Activated CD8-positive, alpha-beta T cell treated with anti-CD3 and anti-CD28 coated beads, Interleukin-2, amount 10 ng/mL, durations not matched to agents 7 days and 5 days (primary cell): ENCODE measurements around the gene SELENBP1. TPM values are rescaled to one million over a fixed set of nuclear protein-coding genes. Genes with fewer than 3 reads are reported as not detected.
"Not testable (repeated sequence)": the region's sequence is repeated elsewhere in the genome, so short reads cannot be mapped to it uniquely, and the experiment has no call there.

Experiments used
- ATAC-seq: fragments of 150-1000 bp; cut with Tn5 transposase; one replicate; pipeline ENCODE4 v1.10.0; 2021; ENCODE audit warnings: moderate library complexity
- CTCF ChIA-PET: fragments of 350-600 bp; sonication (Branson Sonifier 250); formaldehyde crosslinking; loops from one replicate; lab custom pipeline; 2021; ENCODE audit warnings: antibody characterized with exemption; lab: Charles Lee
- POLR2A ChIA-PET: fragments of 350-600 bp; sonication (Branson Sonifier 250); formaldehyde crosslinking; loops from one replicate; lab custom pipeline; 2021; ENCODE audit warnings: antibody characterized with exemption; lab: Charles Lee
- DNase-seq: peaks from one replicate; pipeline ENCODE4 v3.0.0-alpha.2; 2020
- H3K27ac Mint-ChIP-seq: one replicate; pipeline ENCODE4 v1.8.0; 2021; ENCODE audit warnings: mild to moderate bottlenecking, mixed read lengths
- H3K27me3 Mint-ChIP-seq: one replicate; pipeline ENCODE4 v1.8.0; 2021; ENCODE audit warnings: low read depth, mixed read lengths
- H3K36me3 Mint-ChIP-seq: one replicate; pipeline ENCODE4 v1.8.0; 2021; ENCODE audit warnings: low read depth, mixed read lengths
- H3K4me1 Mint-ChIP-seq: one replicate; pipeline ENCODE4 v1.8.0; 2021; ENCODE audit warnings: low read depth, mixed read lengths
- H3K4me3 Mint-ChIP-seq: one replicate; pipeline ENCODE4 v1.8.0; 2021; ENCODE audit warnings: mild to moderate bottlenecking, mixed read lengths
- H3K9me3 Mint-ChIP-seq: one replicate; pipeline ENCODE4 v1.8.0; 2022; ENCODE audit warnings: mixed read lengths; ENCODE audit not compliant: insufficient read depth
- total RNA-seq, 2 experiments: library from RNA; stranded (reverse); gene quantifications; one replicate each; pipeline ENCODE4 v1.2.3, GENCODE V29; 2021

Gene SELENBP1
- total RNA-seq, 2 experiments from 2014 or later, result not detected

DNA sequence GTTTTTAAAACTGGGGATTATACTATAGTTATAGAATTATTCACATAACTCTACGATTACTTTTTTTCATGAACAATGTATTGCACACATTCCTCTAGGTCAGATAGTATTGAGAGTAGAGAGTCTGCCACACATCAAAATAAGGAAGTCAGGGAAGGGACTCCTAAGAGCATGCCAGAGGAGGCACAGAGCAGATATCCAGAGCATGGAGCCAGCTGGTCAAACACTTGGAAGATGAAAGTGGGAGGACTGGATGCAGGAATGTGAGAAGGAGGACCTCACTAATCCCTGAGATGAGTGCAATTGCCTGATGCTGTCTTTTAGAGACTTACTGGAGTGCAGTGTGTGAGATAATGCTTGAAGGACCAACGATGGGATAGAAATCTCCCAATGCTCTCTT, 15.8 kb downstream of the SELENBP1 start:
- DNase-seq, result no peak
- CTCF ChIA-PET, result interaction anchor here (1.3 to 2.3 kb wide), 2 partner anchors 9 to 16 kb away, joined by 4 to 8 read pairs; no protein-coding TSS in a partner anchor

DNA sequence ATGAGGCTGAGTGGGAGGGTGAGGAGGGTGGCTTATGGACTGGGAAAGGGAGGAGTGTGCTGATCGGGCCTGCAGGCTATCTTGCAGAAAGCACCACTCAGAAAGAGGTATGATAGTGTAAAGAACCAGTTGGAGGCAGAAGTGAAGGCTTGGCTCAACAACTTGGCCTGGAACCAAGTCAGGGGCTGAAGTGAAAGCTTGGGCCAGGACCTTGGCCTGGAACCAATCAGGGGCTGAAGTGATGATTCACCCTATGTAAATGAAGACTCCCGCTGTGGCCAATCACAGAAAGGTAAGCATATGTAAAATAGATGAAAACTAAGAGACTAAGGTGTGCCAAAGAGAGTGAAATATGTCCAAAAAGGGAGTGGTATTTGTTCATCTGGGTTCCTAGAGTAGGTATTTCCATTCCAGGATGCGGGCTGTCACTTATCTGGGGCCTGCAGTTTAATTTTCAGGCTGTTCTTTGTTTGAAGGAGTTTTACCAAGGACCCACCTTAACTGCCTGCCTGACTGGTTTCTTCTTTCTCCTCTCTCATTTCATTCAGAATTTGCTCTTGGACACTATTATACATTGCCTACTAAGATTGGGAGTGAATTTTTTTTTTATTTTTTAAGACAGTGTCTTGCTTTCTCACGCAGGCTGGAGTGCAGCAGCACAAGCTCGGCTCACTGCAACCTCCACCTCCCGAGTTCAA, 20.3 kb downstream of the SELENBP1 start:
- H3K27ac Mint-ChIP-seq, result no peak overlapping the region

More for the DNA sequence above, 15.8 kb downstream of the SELENBP1 start:
- H3K9me3 Mint-ChIP-seq, result peaks cover 6% of the 10 kb centered on the region
- no peak overlapping the region for H3K4me3 Mint-ChIP-seq
- H3K27me3 Mint-ChIP-seq, result peaks cover 3% of the 10 kb centered on the region
- no peak overlapping the region for H3K27ac Mint-ChIP-seq
- ATAC-seq, result no peak
- H3K36me3 Mint-ChIP-seq, result peaks cover 2% of the 10 kb centered on the region
- no peaks in the 10 kb centered on the region for H3K4me1 Mint-ChIP-seq
- POLR2A ChIA-PET, result interaction anchor here (1.5 kb wide), 1 partner anchor 9 kb away, joined by 4 read pairs; the partner anchor contains the start of gene RFX5

DNA sequence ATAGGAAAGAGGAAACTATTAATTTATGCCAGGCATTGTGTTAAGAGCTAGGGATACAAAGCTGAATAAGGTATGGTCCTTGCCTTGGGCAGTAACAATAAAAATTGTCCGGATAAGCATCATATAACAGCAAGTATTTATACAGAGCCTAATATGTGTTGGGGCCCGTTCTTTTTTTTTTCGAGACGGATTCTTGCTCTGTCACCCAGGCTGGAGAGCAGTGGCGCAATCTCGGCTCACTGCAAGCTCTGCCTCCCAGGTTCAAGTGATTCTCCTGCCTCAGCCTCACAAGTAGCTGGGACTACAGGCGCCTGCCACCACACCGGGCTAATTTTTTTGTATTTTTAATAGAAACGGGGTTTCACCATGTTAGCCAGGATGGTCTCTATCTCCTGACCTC, 22.2 kb downstream of the SELENBP1 start:
- CTCF ChIA-PET, result interaction anchor here (1.2 to 1.5 kb wide), 2 partner anchors 9 to 531 kb away, joined by 3 to 11 read pairs; no protein-coding TSS in a partner anchor

More for the DNA sequence above, 20.3 kb downstream of the SELENBP1 start:
- H3K4me1 Mint-ChIP-seq, result peaks cover 10% of the 10 kb centered on the region
- H3K27me3 Mint-ChIP-seq, result peaks cover 3% of the 10 kb centered on the region
- H3K9me3 Mint-ChIP-seq, result no peaks in the 10 kb centered on the region
- ChIA-PET POLR2A (interaction anchor here (0.6 kb wide), 2 partner anchors 11 to 348 kb away, joined by 3 to 5 read pairs; no protein-coding TSS in a partner anchor), CTCF (interaction anchor here (0.8 kb wide), 1 partner anchor 51 kb away, joined by 3 read pairs; no protein-coding TSS in a partner anchor)
- H3K4me3 Mint-ChIP-seq, result no peak overlapping the region
- ATAC-seq (no peak), DNase-seq (no peak)
- peaks cover 4% of the 10 kb centered on the region for H3K36me3 Mint-ChIP-seq

DNA sequence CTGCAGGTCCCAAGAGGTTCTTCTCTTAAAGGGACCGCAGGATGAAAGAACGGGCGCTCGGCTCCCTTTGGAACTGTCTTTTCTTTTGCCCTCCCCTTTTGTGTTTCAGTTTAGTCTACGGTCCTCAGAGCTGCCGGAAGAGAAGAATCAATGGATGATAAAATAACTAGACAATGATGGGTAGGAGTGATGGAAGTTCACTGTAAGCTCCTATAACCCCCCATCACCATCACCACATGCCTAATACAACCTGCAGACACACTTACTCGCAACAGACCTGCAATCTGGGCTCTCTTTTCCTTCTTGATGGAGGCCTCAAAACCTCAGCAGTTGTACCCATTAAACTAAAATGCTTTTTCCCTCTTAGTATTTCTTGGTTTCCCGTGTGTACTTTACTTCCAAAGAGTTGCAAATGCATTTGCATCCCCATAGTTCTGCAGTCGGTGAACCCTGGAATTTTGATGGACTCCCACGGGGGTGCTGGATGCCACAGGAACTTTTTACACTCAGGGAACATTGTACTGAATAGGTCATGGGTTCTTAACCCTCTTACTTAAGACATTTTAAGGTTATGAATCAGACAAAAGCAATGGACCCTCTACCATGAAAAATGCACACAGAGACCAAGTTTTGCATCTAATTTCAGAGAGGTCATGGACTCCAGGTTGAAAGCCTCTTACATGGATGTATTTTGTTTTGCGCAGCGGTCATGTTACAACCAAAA, 24.8 kb downstream of the SELENBP1 start:
- peaks cover 35% of the 10 kb centered on the region for H3K36me3 Mint-ChIP-seq
- ATAC-seq, result no peak
- H3K4me1 Mint-ChIP-seq, result peaks cover 24% of the 10 kb centered on the region
- no peak for DNase-seq
- ChIA-PET POLR2A (interaction anchor here (1.0 to 1.6 kb wide), 7 partner anchors 9 to 300 kb away, joined by 3 to 10 read pairs (median 4); partner anchors contain the start of genes C1orf56, PI4KB and VPS72), CTCF (interaction anchor here (0.7 to 1.2 kb wide), 4 partner anchors 9 to 66 kb away, joined by 3 to 4 read pairs (median 4); partner anchors contain the start of gene ZNF687)
- H3K9me3 Mint-ChIP-seq, result no peaks in the 10 kb centered on the region
- peak overlapping the region; percentile 92 for H3K27ac Mint-ChIP-seq
- H3K4me3 Mint-ChIP-seq, result peak overlapping the region; percentile 84
- H3K27me3 Mint-ChIP-seq, result no peaks in the 10 kb centered on the region

More for the DNA sequence above, 22.2 kb downstream of the SELENBP1 start:
- H3K9me3 Mint-ChIP-seq, H3K27ac Mint-ChIP-seq, H3K27me3 Mint-ChIP-seq, H3K4me3 Mint-ChIP-seq, ATAC-seq, DNase-seq: not testable (repeated sequence)
- POLR2A ChIA-PET, result interaction anchor here (0.6 to 1.3 kb wide), 2 partner anchors 23 to 175 kb away, joined by 3 to 6 read pairs; partner anchors contain the start of gene PI4KB
- Mint-ChIP-seq H3K36me3 (peaks cover 12% of the 10 kb centered on the region), H3K4me1 (peaks cover 21% of the 10 kb centered on the region)

DNA sequence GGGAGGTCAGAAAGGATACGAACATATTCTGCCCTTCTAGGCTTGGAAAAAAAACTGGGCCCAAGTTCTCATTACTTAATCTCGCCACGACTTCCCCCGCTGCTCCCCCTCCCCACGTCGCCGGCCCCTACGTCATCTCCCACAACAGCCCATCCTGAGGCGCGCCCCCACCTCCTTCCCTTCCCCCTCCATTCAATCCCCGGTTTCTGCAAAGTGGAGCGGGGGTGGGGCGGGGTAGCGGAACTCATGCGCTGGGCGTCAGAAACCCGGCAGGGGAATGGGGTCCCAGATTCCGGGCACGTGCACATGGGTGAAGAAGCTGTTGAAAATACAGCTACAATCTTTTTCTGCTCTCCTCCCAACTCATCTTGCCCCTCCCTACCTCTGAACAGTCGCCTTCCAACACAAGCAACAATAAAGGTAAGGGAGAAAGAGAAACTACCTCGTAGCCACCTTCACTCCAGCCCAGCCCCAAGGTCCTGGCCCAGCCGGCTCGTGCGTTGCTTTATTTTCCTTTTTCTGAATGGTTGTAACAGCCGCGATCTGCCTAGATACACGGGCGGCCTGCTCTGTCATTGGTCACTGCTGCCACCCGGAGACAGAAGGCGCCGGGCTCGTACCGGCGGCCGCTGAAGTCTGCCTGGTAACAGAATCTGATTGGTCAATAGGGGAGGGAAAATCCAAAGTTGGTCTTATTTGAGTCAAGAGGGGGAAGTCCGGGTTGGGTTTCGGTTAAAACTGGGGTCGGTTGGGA, 25.6 kb downstream of the SELENBP1 start, which contains the start of gene RFX5:
RFX5 (minus strand) TSS at position 484 of the 754 bp plus-strand sequence. CDS start 932 bp downstream, outside the sequence.
- CTCF ChIA-PET, result interaction anchor here (0.7 to 0.9 kb wide), 2 partner anchors 37 to 46 kb away, joined by 3 read pairs; no protein-coding TSS in a partner anchor
- no peaks in the 10 kb centered on the region for H3K9me3 Mint-ChIP-seq
- H3K4me1 Mint-ChIP-seq, result peaks cover 24% of the 10 kb centered on the region
- H3K27me3 Mint-ChIP-seq, result no peaks in the 10 kb centered on the region
- peak within 1 kb of the TSS; percentile 84 for H3K4me3 Mint-ChIP-seq
- peak within 1 kb of the TSS; percentile 92 for H3K27ac Mint-ChIP-seq
- POLR2A ChIA-PET, result interaction anchor here (1.0 to 1.6 kb wide), 7 partner anchors 9 to 299 kb away, joined by 3 to 10 read pairs (median 4); partner anchors contain the start of genes C1orf56, PI4KB and VPS72
- peak; percentile 97 for DNase-seq
- H3K36me3 Mint-ChIP-seq, result peaks cover 38% of the 10 kb centered on the region
- peak; percentile 99 for ATAC-seq

DNA sequence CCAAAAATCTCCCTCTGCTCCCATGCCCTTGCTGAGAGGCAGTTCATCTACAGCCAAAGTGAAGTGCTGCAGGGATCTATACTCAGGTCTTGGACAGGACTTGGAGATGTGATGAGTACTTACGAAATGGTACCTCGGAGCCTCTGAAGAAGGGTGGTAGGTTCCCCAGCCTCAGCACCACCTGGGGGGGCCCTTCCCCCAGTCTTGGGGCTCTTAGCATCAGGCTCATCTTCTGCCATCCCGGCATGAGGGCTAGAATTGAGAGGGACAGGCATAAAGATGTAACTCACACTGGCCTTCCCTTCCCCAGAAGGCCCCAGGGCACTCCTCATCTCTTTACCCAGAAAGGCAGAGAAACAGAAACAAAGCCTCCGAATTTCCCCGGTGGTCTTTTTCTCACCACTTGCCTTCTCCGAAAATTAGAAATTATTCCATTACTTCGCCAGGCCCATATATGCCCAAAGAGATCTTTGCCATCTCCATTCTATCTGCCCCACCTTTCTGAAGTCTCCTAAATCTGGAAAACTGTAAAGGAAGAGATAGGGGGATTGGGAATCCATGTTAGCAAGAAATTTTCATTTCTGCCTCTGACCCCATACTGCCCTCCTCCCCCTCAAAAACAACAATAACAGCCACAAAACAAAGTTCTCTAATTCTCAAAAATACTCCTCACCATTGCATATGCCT, 26.3 kb downstream of the SELENBP1 start:
- CTCF ChIA-PET, result interaction anchor here (0.9 to 2.1 kb wide), 2 partner anchors 19 to 36 kb away, joined by 3 to 7 read pairs; partner anchors contain the start of gene PI4KB
- Mint-ChIP-seq H3K27ac (peak overlapping the region; percentile 92), H3K4me1 (peaks cover 24% of the 10 kb centered on the region), H3K27me3 (no peaks in the 10 kb centered on the region), H3K4me3 (peak overlapping the region; percentile 84), H3K9me3 (no peaks in the 10 kb centered on the region), H3K36me3 (peaks cover 38% of the 10 kb centered on the region)
- ATAC-seq (no peak), DNase-seq (no peak)
- POLR2A ChIA-PET, result interaction anchor here (1.0 to 1.6 kb wide), 4 partner anchors 8 to 298 kb away, joined by 3 to 10 read pairs (median 4); partner anchors contain the start of genes C1orf56, PI4KB and VPS72

DNA sequence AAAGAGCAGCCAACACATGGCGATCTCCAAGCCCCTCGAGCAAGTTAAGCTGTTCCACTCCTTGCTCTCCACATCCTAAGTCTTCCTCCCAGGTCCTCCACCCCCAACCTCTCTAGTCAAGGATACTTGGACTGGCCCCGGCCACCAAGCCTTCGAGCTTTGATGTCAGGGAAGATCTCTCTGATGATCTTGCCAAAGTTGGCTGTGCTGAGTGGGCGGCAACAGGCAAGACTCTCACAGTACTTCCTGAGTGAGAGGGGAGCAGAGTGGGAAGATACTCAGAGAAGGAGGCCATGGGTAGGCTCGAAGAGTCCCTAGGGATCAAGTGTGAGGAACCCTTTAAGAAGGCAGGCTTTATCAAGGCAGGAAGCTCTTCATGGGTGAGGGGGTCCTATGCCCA, 28.2 kb downstream of the SELENBP1 start:
- H3K4me3 Mint-ChIP-seq, result no peak overlapping the region
- peaks cover 40% of the 10 kb centered on the region for H3K36me3 Mint-ChIP-seq
- DNase-seq (no peak), ATAC-seq (no peak)
- no peaks in the 10 kb centered on the region for H3K9me3 Mint-ChIP-seq
- H3K4me1 Mint-ChIP-seq, result peaks cover 33% of the 10 kb centered on the region
- peak overlapping the region; percentile 61 for H3K27ac Mint-ChIP-seq
- ChIA-PET CTCF (interaction anchor here (1.2 to 5.4 kb wide), 3 partner anchors 17 to 62 kb away, joined by 3 to 99 read pairs (median 7); partner anchors contain the start of gene PI4KB), POLR2A (interaction anchor here (1.4 kb wide), 2 partner anchors 33 to 90 kb away, joined by 3 to 4 read pairs; partner anchors contain the start of gene PSMD4)
- no peaks in the 10 kb centered on the region for H3K27me3 Mint-ChIP-seq

DNA sequence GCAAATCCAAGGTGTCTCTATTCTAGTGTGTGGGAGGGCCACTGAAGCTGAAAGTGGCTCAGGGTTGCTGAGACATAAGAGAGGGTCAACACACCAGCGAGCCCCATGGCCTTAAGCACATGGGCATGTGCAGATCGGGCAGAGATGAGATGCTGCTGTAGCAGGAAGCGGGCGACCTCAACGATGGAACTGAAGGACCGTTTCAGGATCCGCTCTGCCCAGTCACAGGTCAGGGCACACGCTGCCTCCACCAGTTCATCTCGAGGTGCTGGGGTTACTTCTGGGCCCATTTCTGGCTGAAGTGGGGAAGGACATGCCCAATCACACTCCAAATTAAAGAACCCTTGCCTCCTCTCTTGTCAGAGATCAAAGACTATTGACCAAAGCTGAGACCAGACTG, 28.9 kb downstream of the SELENBP1 start:
- Mint-ChIP-seq H3K4me3 (no peak overlapping the region), H3K27ac (no peak overlapping the region), H3K27me3 (no peaks in the 10 kb centered on the region), H3K4me1 (peaks cover 33% of the 10 kb centered on the region), H3K9me3 (no peaks in the 10 kb centered on the region), H3K36me3 (peaks cover 40% of the 10 kb centered on the region)
- ChIA-PET CTCF (interaction anchor here (1.4 to 5.4 kb wide), 2 partner anchors 45 to 62 kb away, joined by 3 to 99 read pairs; partner anchors contain the start of gene ZNF687), POLR2A (interaction anchor here (1.4 kb wide), 2 partner anchors 17 to 32 kb away, joined by 4 to 5 read pairs; partner anchors contain the start of gene PI4KB)
- no peak for ATAC-seq
- no peak for DNase-seq

DNA sequence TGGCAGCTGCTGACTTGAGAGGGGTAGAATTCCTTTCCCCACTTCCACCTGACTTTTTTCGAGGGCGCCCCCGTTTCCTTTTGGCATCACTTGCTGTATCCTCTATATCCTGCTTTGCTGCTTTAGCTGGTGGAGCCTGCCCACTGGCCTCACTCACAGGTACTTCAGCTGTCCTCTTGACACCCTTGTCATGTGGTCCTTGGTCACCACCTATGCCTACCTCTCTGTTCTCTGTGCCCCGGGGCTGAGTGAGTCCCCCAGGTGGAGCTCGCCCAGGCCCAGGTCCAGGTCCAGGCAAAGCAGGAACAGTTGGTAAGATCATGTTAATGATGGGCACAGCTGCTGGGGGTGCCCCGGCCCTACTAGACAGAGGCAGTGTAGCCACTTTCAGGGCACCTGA, 29.9 kb downstream of the SELENBP1 start:
- ChIA-PET CTCF (interaction anchor here (0.6 to 5.4 kb wide), 5 partner anchors 44 to 332 kb away, joined by 3 to 99 read pairs (median 3); partner anchors contain the start of gene ZNF687), POLR2A (interaction anchor here (1.4 kb wide), 1 partner anchor 16 kb away, joined by 5 read pairs; the partner anchor contains the start of gene PI4KB)

DNA sequence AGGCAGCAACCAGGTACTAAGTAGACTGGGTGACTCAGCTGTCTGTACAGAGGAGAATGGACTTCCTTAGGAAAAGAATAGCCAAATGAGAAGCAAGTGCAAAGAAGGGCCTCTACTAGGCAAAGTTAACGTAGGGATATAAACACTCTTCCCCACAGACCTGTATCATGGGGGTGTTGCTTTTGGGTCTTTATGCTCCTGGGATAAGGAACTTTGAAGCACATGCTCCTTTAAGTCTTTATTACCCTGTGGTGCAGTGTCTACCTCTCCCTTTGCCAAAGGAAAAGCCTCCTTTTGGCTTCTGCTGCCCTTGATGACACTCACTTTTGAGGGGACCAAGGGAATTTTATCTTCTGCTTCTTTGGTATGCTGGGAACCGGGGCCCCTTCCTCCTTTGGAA, 30.5 kb downstream of the SELENBP1 start:
- Mint-ChIP-seq H3K27ac (no peak overlapping the region), H3K4me1 (peaks cover 23% of the 10 kb centered on the region), H3K27me3 (no peaks in the 10 kb centered on the region), H3K9me3 (no peaks in the 10 kb centered on the region), H3K36me3 (peaks cover 36% of the 10 kb centered on the region), H3K4me3 (no peak overlapping the region)
- ChIA-PET CTCF (interaction anchor here (0.7 to 5.4 kb wide), 4 partner anchors 43 to 331 kb away, joined by 3 to 99 read pairs (median 4); partner anchors contain the start of gene TNFAIP8L2), POLR2A (interaction anchor here (1.4 kb wide), 1 partner anchor 15 kb away, joined by 5 read pairs; the partner anchor contains the start of gene PI4KB)
- DNase-seq (no peak), ATAC-seq (no peak)

More for the DNA sequence above, 29.9 kb downstream of the SELENBP1 start:
- H3K9me3 Mint-ChIP-seq, result no peaks in the 10 kb centered on the region
- H3K4me1 Mint-ChIP-seq, result peaks cover 27% of the 10 kb centered on the region
- ATAC-seq (no peak), DNase-seq (no peak)
- no peak overlapping the region for H3K27ac Mint-ChIP-seq
- H3K27me3 Mint-ChIP-seq, result no peaks in the 10 kb centered on the region
- no peak overlapping the region for H3K4me3 Mint-ChIP-seq
- H3K36me3 Mint-ChIP-seq, result peaks cover 40% of the 10 kb centered on the region
